Activated T-cell treated with anti-CD3 and anti-CD28 coated beads, Interleukin-2, amount 50 U/mL, for 4 hours (primary cell): ENCODE data around the gene CIBAR2. TPM values are rescaled to one million over a fixed set of nuclear protein-coding genes. Genes with fewer than 3 reads are reported as not detected.

Experiments used
- ATAC-seq, 2 donors: fragments of 200-7000 bp; cut with Tn5 transposase; one replicate each; pipeline ENCODE4 v1.10.0; 2021
- DNase-seq: peaks from one replicate; pipeline ENCODE4 v3.0.0-alpha.2; 2020
- H3K27me3 Mint-ChIP-seq: one replicate; pipeline ENCODE4 v1.8.0; 2021; ENCODE audit warnings: low read depth, mixed read lengths
- H3K36me3 Mint-ChIP-seq: one replicate; pipeline ENCODE4 v1.8.0; 2022; ENCODE audit warnings: mixed read lengths; ENCODE audit not compliant: insufficient read depth
- H3K4me1 Mint-ChIP-seq: one replicate; pipeline ENCODE4 v1.8.0; 2021; ENCODE audit warnings: low read depth, mixed read lengths
- H3K4me3 Mint-ChIP-seq: one replicate; pipeline ENCODE4 v1.8.0; 2021; ENCODE audit warnings: mild to moderate bottlenecking, moderate library complexity, mixed read lengths
- H3K9me3 Mint-ChIP-seq: one replicate; pipeline ENCODE4 v1.8.0; 2021; ENCODE audit warnings: mixed read lengths
- total RNA-seq, 3 donors: library from RNA; stranded (reverse); gene quantifications; one replicate each; pipeline ENCODE4 v1.2.1, GENCODE V29; 2021

The CIBAR2 gene
- total RNA-seq, 3 donors from 2014 or later: not detected

DNA sequence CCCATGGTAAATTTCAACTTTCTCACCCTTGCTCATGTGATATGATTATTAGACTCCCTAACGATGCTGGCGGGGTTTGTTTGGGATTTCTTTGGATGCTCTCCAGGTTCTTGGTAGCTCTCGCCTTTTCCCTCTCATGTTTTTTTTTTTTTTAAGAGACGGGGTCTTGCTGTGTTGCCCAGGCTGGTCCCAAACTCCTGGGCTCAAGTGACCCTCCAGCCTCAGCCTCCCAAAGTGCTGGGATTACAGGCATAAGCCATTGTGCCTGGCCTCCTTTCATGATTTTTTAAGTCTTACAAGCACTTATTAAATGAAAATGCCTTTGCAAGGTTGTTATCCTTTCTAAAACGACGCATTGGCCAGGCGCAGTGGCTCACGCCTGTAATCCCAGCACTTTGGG, 60.6 kb downstream of the CIBAR2 start:
- Mint-ChIP-seq H3K4me1 (peaks cover 28% of the 10 kb centered on the region), H3K36me3 (peaks cover 2% of the 10 kb centered on the region), H3K27me3 (no peaks in the 10 kb centered on the region), H3K4me3 (no peak overlapping the region), H3K9me3 (no peaks in the 10 kb centered on the region)
- DNase-seq: no peak
- ATAC-seq: no peak

GRCh38 chr16:85051067-85051581, 61.1 kb downstream of the CIBAR2 start:
- ATAC-seq: no peak
- Mint-ChIP-seq H3K9me3 (no peaks in the 10 kb centered on the region), H3K4me1 (peaks cover 24% of the 10 kb centered on the region), H3K27me3 (no peaks in the 10 kb centered on the region), H3K36me3 (peaks cover 8% of the 10 kb centered on the region), H3K4me3 (no peak overlapping the region)
- no peak for DNase-seq

- DNase-seq: no peak
- Mint-ChIP-seq H3K27me3 (no peaks in the 10 kb centered on the region), H3K36me3 (peaks cover 12% of the 10 kb centered on the region), H3K4me1 (peaks cover 11% of the 10 kb centered on the region), H3K4me3 (no peak overlapping the region), H3K9me3 (no peaks in the 10 kb centered on the region)
- no peak for ATAC-seq
Observed at GRCh38 chr16:85049706-85050305, 62.5 kb downstream of the CIBAR2 start.

- H3K4me3 Mint-ChIP-seq: no peak overlapping the region
Observed at GRCh38 chr16:85048921-85049562, 63.2 kb downstream of the CIBAR2 start.

More at GRCh38 chr16:85048921-85049562, 63.2 kb downstream of the CIBAR2 start:
- no peaks in the 10 kb centered on the region for H3K27me3 Mint-ChIP-seq
- DNase-seq (no peak), ATAC-seq (no peak)
- H3K36me3 Mint-ChIP-seq: peaks cover 13% of the 10 kb centered on the region
- peaks cover 8% of the 10 kb centered on the region for H3K4me1 Mint-ChIP-seq
- H3K9me3 Mint-ChIP-seq: no peaks in the 10 kb centered on the region

Other genes starting within 250 kb of the CIBAR2 start
- 10 to 100 TPM; 27.2 to 34.6 (median 31.8) TPM for gene ZDHHC7, start 100.9 kb downstream of the CIBAR2 start, total RNA-seq
- 10 to 100 TPM; 13.6 to 19.6 (median 17.6) TPM for gene KIAA0513, start 84.7 kb downstream of the CIBAR2 start, total RNA-seq